K562 (cell line): ENCODE measurements around the gene LRRC71. TPM values are rescaled to one million over a fixed set of nuclear protein-coding genes. Genes with fewer than 3 reads are reported as not detected.

ENCODE experiments used
- CC2D1A ChIP-seq: fragments of 450-650 bp; IDR thresholded peaks from 2 replicates; pipeline ENCODE4 v1.6.1; 2017; ENCODE audit warnings: mild to moderate bottlenecking
- CHD4 ChIP-seq: fragments of 200-600 bp; sonication (generic); IDR thresholded peaks from 3 replicates; pipeline ENCODE4 v1.6.1; 2012; ENCODE audit warnings: low read depth, mild to moderate bottlenecking, mixed read lengths, low read length, inconsistent platforms; ENCODE audit not compliant: insufficient read depth, insufficient replicate concordance, poor library complexity, severe bottlenecking
- CREB3 ChIP-seq: fragments of 450-650 bp; conservative IDR thresholded peaks from 2 replicates; pipeline ENCODE4 v1.6.1; 2016; ENCODE audit warnings: missing genetic modification characterization, low read depth, mild to moderate bottlenecking, missing compliant biosample characterization, moderate library complexity
- DMBX1 ChIP-seq: fragments of 250-450 bp; sonication (Bioruptor Pico); IDR thresholded peaks from 2 replicates; pipeline ENCODE4 v1.8.0; 2022; ENCODE audit warnings: inconsistent platforms, mild to moderate bottlenecking, moderate library complexity, borderline replicate concordance
- DPF2 ChIP-seq: fragments of 450-650 bp; IDR thresholded peaks from 2 replicates; pipeline ENCODE4 v1.6.1; 2016
- E2F6 ChIP-seq, 2 experiments: IDR thresholded peaks; 2 replicates each; pipeline ENCODE4 v1.6.1; 2011; ENCODE audit warnings: borderline replicate concordance in 1 of 2, control low read depth in 1 of 2, low read depth in 1 of 2, low read length in 1 of 2, mild to moderate bottlenecking in 1 of 2, mixed read lengths in 1 of 2, moderate library complexity in 1 of 2; ENCODE audit not compliant: insufficient read depth in 1 of 2, insufficient read length in 1 of 2, poor library complexity in 1 of 2, severe bottlenecking in 1 of 2; ENCODE audit errors: extremely low read depth in 1 of 2
- E2F8 ChIP-seq: fragments of 450-650 bp; IDR thresholded peaks from 2 replicates; pipeline ENCODE4 v1.7.1; 2018; ENCODE audit warnings: mild to moderate bottlenecking, low read depth; ENCODE audit not compliant: partially characterized antibody
- KLF16 ChIP-seq: IDR thresholded peaks from 2 replicates; pipeline ENCODE4 v1.6.1; 2016; ENCODE audit warnings: antibody characterized with exemption
- PHB2 ChIP-seq: fragments of 450-650 bp; IDR thresholded peaks from 2 replicates; pipeline ENCODE4 v1.6.1; 2017; ENCODE audit warnings: low read depth
- PREB ChIP-seq: sonication (generic); formaldehyde crosslinking; IDR thresholded peaks from 2 replicates; pipeline ENCODE4 v1.8.1; 2023; ENCODE audit warnings: mild to moderate bottlenecking, missing genetic modification reagents
- UBTF ChIP-seq, 2 experiments: IDR thresholded peaks; 2 replicates each; pipeline ENCODE4 v1.6.1; 2012; ENCODE audit warnings: improper control_type of control experiment in 2 of 2, low read depth in 2 of 2, low read length in 2 of 2, borderline replicate concordance in 1 of 2
- VEZF1 ChIP-seq: fragments of 200-800 bp; sonication (Bioruptor generic); IDR thresholded peaks from 2 replicates; pipeline ENCODE4 v1.6.1; 2017; ENCODE audit warnings: missing genetic modification characterization, missing compliant biosample characterization
- ZNF121 ChIP-seq: sonication (generic); formaldehyde crosslinking; conservative IDR thresholded peaks from 2 replicates; pipeline ENCODE4 v1.8.0; 2022; ENCODE audit warnings: missing genetic modification reagents
- ZNF143 ChIP-seq: sonication (generic); formaldehyde crosslinking; IDR thresholded peaks from 2 replicates; pipeline ENCODE4 v1.9.0; 2022; ENCODE audit warnings: mild to moderate bottlenecking, missing genetic modification reagents
- ZNF444 ChIP-seq: fragments of 250-450 bp; sonication (Bioruptor Pico); IDR thresholded peaks from 2 replicates; pipeline ENCODE4 v1.4.0; 2020; ENCODE audit warnings: mild to moderate bottlenecking, moderate library complexity
- polyA plus RNA-seq, 8 experiments: library from polyadenylated mRNA; depleted of rRNA in 4 of 8; stranded (reverse) in 5 of 8; unstranded in 3 of 8; fragments of >200 nt; fragmentation: Nextera tagmentation in 2 of 8; fragmentation: Illumina TruSeq in 1 of 8; extraction: Ambion mirVana in 2 of 8; extraction: Trizol in 1 of 8; gene quantifications; 2 replicates each; pipeline versions ENCODE4 v1.2.1 to v1.2.3, GENCODE V29; 2011 to 2014; ENCODE audit warnings: inconsistent platforms in 1 of 8, missing spikeins in 1 of 8
- total RNA-seq, 7 experiments: library from RNA; depleted of rRNA in 6 of 7; stranded (reverse); fragments of >200 nt in 6 of 7; fragmentation: Illumina TruSeq in 2 of 7; extraction: Trizol in 2 of 7; gene quantifications; 2 replicates each; pipeline versions ENCODE4 v1.2.1 to v1.2.3, GENCODE V29; 2011 to 2021; ENCODE audit warnings: low replicate concordance in 1 of 7

The LRRC71 gene
- total and polyA plus RNA-seq, 9 of the 15 experiments (the other 6 are each of a cell fraction or from before 2014, with no cell fraction given), result 0.06 to 1.2 (median 0.51) TPM; not detected in 1

GRCh38 chr1:156912861-156913808 lies 7.3 kb upstream of the LRRC71 start (continued):
- TF ChIP-seq CREB3 (tag) (no peak), E2F8 (no peak), KLF16 (no peak), ZNF121 (CRISPR knock-in tag) (no peak), PREB (CRISPR knock-in tag) (no peak), ZNF143 (CRISPR knock-in tag) (peak; percentile 10; the same call in 1 of the 2 replicates), DMBX1 (CRISPR knock-in tag) (no peak), E2F6 (IDR thresholded peaks at IDR 0.05; ENCODE audit: borderline replicate concordance in 1 of 2, extremely low read depth in 1 of 2, insufficient read depth in 1 of 2, insufficient read length in 1 of 2, low read depth in 1 of 2, low read length in 1 of 2, poor library complexity in 1 of 2, severe bottlenecking in 1 of 2) (peak in 1 of 2 experiments; percentile 33), DPF2 (peak; percentile 44; the same call in 1 of the 2 replicates), ZNF444 (CRISPR knock-in tag) (no peak), PHB2 (no peak), CHD4 (no peak), UBTF (IDR thresholded peaks at IDR 0.05; ENCODE audit: borderline replicate concordance in 1 of 2, low read depth in 2 of 2, low read length in 2 of 2) (no peak), CC2D1A (no peak), VEZF1 (peak; percentile 67)
